GM19397 (cell line): ENCODE results near the gene ZBTB21.
"Not testable (repeated sequence)": the region's sequence is repeated elsewhere in the genome, so short reads cannot be mapped to it uniquely, and the experiment has no call there.

ENCODE experiments used
- ATAC-seq: cut with Tn5 transposase; IDR thresholded peaks from one replicate; pipeline ENCODE4 v1.9.1; 2021; ENCODE audit warnings: mild to moderate bottlenecking, moderate library complexity; ENCODE audit not compliant: unreplicated experiment

The ZBTB21 gene

DNA sequence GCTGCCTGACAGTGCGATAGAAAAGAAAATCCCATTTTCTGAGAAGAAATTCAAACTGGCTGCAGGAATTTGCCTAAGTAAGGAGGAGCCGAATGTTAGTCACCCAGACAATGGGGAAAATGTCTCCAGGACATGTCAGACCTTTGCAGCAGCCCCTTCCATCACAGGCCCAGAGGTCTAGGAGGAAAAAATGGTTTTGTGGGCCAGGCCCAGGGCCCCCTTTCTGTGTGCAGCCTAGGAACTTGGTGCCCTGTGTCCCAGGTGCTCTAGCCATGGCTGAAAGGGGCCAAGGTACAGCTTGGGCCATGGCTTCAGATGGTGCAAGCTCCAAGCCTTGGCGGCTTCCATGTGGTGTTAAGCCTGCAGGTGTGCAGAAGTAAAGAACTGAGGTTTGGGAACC, 14.6 kb downstream of the ZBTB21 start:
- ATAC-seq = no peak

DNA sequence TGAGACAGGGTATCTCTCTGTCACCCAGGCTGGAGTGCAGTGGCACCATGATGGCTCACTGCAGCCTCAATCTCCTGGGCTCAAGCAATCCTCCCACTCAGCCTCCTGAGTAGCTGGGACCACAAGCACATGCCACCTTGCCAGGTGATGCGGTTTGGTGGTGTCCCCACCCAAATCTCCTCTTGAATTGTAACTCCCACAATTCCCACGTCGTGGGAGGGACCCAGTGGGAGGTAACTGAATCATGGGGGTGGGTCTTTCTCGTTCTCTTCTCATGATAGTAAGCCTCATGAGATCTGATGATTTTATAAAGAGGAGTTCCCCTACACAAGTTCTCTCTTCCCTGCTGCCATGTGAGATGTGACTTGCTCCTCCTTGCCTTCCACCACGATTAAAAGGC, 15.5 kb downstream of the ZBTB21 start:
- ATAC-seq = not testable (repeated sequence)

DNA sequence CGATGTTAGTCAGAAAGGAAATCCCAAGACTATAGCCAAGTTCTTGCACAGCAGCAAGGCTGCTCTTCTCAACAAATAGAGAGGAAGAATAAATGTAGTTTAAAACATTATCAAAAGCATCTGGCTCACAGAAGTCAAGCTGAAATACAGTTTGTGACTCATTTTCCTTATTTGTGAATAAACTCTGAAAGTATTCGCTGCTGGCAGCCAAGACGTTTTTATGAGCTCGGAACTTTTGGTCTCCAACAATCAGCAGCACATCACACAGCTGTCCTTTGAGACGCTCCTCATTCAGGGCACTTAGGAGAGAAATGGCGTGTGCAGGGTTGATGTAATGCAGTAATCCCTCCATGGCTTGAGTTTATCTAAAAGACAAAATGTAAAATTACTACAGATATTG, 16.4 kb downstream of the ZBTB21 start:
- ATAC-seq = no peak

DNA sequence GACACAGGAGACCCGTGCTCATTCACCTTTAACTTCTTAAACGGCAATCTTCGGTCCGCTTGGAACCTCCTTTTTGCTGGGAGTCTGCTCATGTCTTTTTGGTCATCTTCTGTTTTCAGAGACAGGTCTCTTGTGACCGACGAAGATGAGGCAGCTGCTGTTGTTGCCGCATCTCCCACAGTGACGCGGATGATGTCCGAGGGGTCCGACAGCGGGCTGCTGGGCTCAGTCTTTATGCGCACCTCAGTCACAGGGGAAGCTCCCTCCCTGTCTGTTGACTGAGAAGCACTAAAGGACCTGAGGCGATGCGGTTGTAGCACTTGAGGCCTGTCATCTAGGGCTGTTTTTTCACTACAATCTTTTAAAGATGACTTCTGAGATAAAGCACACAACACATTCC, 17.6 kb downstream of the ZBTB21 start:
- no peak for ATAC-seq

DNA sequence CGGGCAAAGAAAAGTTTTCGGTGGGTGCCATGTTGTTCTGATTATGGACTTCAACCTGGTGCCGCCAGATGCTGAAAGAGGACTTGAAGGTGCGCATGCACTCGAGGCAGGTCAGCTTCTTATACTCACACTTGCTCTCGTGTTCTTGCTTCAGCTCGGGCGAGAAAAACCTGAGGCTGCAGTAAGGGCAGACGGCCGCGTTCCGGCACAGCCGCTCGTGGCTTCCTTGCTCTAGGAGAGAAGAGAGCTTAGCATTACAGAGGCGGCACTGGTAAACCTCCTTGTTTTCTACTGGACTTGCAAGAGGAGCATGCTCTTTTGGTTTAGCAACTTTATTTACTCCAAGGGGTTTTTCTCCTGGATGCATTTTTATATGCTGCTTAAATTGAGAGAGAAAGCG, 18.5 kb downstream of the ZBTB21 start:
- no peak for ATAC-seq

DNA sequence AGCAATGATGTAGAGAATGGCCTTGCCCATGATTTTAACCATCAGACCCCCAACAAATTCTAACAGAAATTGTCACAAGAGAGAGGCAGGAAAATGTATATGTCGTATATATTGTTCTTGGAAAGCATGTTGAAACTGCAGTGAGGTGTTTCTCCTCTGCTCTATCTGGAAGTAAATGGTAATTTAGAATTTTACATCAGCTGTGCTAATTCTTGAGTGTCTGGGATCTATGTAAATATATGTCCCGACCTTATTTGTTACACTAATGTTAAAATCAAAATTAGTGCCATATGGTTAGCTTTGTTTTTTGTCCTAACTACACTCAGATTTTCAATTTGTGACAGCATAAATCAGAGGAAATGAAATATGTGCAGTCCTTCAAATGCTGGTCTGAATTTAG, 20.5 kb downstream of the ZBTB21 start:
- no peak for ATAC-seq

- no peak for ATAC-seq
Observed at GRCh38 chr21:41987310-41987709, 22.9 kb downstream of the ZBTB21 start.

GRCh38 chr21:41985662-41986416, 24.3 kb downstream of the ZBTB21 start:
- no peak for ATAC-seq

DNA sequence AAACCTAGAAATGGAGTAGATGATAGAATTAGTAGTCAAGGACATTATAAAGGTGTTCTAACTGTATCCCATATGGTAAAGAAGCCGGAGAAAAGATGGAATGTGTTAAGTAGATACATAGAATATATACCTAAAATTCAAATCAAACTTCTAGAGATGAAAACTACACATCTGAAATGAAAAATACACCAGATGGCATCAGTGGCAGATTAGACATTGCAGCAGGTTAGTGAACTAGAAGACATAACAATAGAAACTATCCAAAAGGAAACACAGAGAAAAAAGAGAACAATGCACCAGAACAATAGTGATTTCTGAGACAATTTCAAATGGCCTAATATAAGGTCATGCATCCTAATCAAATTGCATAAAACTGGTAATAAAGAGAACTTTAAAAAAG, 26.9 kb downstream of the ZBTB21 start:
- no peak for ATAC-seq

DNA sequence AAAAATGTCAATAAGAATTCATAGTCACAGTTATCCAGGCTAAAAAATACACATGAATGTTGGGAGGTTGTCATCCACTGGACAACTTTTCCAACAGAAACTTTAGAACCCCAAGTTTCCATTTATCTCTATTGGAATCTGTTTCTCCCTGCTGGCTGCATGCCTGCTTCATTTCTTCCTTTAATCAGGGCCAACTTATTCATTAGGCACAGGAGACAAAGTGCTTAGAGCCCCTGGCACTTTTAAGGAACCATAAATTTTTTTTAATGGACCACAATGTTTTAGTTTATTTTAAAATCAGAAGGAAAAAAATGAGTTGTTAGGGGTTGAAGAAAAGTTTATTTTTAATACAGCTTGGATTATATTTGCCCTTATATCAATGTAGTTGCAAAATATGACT, 29.6 kb downstream of the ZBTB21 start:
- no peak for ATAC-seq

DNA sequence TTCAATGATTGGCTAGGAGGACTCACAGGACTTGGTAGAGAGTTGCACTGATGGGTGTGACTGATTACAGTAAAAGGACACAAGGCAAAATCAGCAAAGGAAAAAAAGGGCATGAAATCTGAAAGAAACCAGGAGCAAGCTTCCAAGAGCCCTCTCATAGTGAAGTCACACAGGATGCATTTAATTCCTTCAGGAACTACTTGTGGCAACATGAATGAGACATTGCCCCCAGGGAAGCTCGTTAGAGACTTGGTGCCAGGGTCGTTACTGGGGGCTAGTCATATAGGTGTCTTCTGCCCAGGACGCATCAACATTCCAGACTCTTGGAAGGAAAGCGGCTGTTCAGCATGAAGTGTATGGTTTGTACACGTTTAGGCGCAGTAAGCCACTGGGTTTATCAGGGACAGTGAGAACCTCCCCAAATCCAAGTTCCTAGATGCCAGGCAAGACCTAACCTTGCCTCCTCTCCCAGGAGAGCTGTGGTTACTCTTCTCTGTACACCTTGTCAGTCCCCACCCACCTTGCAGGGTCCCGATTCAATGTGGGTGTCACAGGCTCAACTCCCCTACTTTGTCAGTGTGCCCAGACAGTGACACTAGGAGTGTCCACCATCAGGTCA, 30.3 kb downstream of the ZBTB21 start:
- ATAC-seq = no peak

GRCh38 chr21:41979335-41979734, 30.8 kb downstream of the ZBTB21 start:
- ATAC-seq = no peak

GRCh38 chr21:41977034-41977950, 32.9 kb downstream of the ZBTB21 start:
- ATAC-seq = no peak

DNA sequence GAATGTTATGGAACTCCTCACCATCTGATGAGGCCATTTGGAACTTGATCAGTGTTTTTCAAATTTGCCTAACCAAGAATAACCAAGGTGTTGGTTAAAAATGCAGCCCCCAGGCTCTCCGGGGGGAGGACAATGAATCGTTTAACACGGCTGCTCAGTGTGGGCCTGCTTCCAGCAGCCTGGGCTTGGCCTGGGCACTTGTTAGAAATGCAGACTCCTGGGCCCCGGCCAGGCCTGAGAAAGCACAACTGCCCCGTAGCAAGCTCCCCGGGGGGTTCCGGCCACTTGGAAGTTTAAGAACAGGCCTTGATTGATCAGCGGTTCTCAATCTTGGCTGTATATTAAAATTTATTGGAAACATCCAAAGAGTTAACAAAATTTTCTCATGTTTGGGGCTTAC, 33.5 kb downstream of the ZBTB21 start:
- ATAC-seq = no peak

GRCh38 chr21:41975391-41976272, 34.5 kb downstream of the ZBTB21 start:
- no peak for ATAC-seq

DNA sequence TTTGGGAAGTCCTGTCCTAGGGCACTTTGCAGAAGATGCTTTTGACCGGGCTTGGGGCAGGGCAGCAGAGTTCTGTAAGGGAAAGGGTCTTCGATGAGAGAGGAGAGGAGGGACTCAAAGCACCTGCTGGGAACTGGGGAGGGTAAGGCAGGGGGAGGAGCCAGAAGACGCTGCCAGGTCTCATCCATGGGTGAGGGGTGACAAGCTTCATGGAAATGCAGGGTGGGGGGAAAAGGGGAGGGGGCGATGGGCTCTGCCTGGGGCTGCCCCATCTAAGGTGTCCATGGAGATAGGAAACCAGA, 35.5 kb downstream of the ZBTB21 start:
- ATAC-seq = no peak

GRCh38 chr21:41973861-41974751, 36.1 kb downstream of the ZBTB21 start:
- no peak for ATAC-seq

DNA sequence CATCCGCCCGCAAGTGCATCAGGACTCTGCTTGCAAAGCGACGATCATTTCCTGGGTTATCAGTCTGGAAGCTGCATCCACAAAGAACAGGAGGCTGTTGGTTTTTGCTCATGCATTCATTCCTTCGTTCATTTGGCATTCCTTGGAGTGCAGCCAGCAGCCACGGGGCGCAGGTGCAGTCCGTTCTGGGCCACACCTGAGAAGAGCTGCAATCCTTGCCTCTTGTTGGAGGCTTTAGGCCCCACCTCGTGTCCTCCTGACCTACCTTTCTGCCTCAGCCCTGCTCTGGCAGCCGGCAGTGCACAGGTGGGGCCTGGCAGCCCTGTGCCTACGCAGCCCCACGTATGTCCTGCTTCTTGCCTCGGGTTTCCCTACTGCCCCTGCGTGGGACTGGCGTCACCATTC, 36.7 kb downstream of the ZBTB21 start:
- ATAC-seq = no peak

GRCh38 chr21:41972511-41973205, 37.5 kb downstream of the ZBTB21 start:
- no peak for ATAC-seq
